NCI-H1048 (cell line): ENCODE data around the gene NCF2.

Source experiments
- DNase-seq: peaks from one replicate; lab custom pipeline; 2025; lab: John Stamatoyannopoulos, UW

NCF2 gene

GRCh38 chr1:183584147-183584546 lies 6.1 kb downstream of the NCF2 start:
- no peak for DNase-seq

- DNase-seq, result no peak
These were observed 6.8 kb downstream of the NCF2 start for GRCh38 chr1:183583466-183583865.

GRCh38 chr1:183582021-183582713 lies 8.1 kb downstream of the NCF2 start:
- DNase-seq, result no peak

DNA sequence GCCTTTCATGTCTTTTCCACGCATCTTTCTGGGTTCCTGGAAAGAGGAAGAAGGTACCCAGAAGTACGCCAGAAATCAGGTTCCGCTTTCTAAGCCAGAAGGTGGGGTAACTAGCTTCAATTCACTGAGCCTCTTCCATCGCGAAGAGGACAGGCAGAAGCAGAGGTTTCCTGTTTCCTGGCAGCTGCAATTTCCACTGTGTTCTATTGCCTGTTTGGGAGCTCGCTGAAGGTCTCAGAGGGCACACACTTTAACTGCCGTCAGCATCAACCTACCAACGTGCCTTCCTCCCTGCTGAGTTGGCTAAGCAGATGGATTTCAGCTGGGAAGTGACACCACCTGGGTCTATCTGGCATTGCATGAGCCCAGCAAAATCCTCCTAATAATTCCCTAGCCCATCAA lies 10.0 kb downstream of the NCF2 start:
- DNase-seq, result no peak

- DNase-seq, result no peak
These were observed 11.4 kb downstream of the NCF2 start for GRCh38 chr1:183578856-183579255.

- no peak for DNase-seq
These were observed 12.3 kb downstream of the NCF2 start for GRCh38 chr1:183577897-183578465.

GRCh38 chr1:183576537-183576936 lies 13.7 kb downstream of the NCF2 start:
- no peak for DNase-seq

DNA sequence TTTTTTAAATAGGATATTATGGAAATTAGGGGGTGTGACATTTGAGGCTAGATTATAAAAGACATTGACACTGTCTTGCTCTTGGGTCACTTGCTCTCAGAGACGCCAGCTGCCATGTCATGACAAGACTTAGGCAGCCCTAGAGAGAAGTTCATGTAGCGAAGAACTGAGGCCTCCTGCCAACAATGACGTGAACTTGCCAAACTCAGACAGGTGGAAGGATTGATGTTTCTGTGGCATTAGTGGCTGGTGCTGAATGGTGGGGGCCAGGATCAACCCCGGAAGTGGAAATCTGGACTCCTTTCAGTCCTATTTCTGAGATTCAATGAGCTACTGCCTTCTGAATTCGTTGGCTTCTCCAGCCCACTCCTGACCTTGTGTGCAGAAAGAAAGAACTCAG lies 14.7 kb downstream of the NCF2 start:
- DNase-seq, result no peak

DNA sequence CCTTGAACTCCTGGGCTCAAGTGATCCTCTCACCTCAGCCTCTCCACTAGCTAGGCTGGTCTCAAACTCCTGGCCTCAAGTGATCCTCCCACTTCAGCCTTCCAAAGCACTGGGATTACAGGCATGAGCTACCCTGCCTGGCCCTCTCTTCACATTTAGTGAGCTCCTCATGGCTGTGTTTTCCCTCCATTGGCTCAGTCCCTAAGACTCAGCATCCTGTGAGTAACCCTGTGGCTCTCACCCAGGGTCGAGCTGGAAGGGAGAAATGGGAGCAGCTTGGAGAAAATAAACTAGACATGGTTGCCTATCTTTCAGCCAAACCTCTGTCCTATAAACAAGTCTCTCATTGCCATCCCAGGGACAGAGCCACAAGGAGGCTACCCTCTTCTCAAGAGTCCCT lies 17.5 kb downstream of the NCF2 start:
- no peak for DNase-seq

DNA sequence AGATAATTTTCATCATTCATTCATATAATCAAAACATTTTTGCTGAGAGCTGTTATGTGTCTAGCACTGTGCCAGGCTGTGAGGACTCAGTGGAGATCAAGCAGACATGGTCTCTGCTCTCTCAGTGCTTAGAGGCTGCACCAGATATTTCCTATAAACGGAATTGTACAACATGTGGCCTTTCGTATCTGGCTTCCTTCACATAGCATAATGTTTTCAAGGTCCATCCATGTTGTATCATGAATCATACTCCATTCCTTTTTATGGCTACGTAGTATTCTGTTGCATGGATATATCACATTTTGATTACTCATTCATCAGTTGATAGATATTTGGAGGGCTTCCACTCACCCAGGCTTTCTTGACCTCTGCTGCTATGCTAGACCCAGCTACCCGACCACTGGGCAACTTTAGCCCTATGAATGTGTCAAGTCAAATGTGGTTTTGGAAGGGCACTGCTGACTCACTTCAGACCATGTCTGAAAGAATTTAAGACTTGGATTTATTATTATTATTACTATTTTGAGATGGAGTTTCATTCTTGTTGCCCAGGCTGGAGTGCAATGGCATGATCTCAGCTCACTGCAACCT lies 18.5 kb downstream of the NCF2 start:
- no peak for DNase-seq

GRCh38 chr1:183570451-183570850 lies 19.8 kb downstream of the NCF2 start:
- no peak for DNase-seq

DNA sequence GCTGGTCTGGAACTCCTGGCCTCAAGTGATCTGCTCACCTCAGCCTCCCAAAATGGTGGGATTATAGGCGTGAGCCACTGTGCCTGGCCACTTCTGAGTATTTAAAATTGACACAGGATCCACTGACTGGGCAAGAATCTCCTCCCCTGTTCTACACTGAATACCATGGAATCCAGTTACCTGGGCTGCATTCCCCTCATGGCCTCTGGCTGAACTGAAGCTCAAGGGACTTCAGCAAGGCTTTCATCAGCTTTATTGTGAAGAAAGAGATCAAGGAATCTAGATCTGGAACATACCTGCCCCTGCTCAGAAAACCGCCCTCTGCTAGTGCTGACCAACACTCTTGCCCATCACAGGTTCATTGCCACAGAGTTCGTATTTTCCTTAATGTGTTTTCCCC lies 20.5 kb downstream of the NCF2 start:
- no peak for DNase-seq

GRCh38 chr1:183569141-183569540 lies 21.1 kb downstream of the NCF2 start:
- DNase-seq, result no peak

DNA sequence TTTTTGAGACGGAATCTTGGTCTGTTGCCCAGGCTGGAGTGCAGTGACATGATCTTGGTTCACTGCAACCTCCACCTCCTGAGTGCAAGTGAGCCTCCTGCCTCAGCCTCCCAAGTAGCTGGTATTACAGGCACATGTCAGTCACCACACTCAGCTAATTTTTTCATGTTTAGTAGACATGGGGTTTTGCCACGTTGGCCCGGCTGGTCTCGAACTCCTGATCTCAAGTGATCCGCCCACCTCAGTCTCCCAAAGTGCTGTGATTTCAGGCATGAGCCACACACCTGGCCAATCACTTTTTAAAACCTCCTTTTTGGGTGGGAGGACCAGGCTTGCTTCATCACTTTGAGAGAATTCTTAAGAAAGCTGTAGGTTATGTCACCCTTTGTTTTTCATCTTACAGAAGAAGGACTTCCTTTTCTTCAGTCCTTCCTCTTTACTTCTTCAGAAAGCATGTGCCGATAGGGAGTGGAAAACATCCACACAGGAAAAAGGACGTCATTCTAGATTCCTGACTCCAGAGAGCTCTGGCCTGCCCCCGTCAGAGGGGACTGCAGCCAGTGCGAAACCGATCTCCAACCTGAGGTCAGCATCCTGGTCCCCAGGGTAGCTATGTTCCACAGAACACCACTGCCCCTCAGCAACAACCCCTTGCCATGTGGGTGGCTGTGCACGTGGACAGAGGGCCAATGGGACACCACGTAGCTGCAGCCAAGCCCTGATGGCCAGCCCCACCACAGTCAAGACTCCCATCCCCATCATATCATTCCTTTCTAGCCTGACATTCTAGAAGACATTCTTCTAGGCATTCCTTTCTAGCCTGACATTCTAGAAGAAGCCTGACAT lies 21.9 kb downstream of the NCF2 start:
- no peak for DNase-seq

- no peak for DNase-seq
These were observed 22.7 kb downstream of the NCF2 start for GRCh38 chr1:183567584-183567983.

- no peak for DNase-seq
These were observed 24.2 kb downstream of the NCF2 start for GRCh38 chr1:183566026-183566425.

- DNase-seq, result no peak
These were observed 25.0 kb downstream of the NCF2 start for GRCh38 chr1:183565261-183565660.

- DNase-seq, result no peak
These were observed 27.6 kb downstream of the NCF2 start for GRCh38 chr1:183562701-183563100.

DNA sequence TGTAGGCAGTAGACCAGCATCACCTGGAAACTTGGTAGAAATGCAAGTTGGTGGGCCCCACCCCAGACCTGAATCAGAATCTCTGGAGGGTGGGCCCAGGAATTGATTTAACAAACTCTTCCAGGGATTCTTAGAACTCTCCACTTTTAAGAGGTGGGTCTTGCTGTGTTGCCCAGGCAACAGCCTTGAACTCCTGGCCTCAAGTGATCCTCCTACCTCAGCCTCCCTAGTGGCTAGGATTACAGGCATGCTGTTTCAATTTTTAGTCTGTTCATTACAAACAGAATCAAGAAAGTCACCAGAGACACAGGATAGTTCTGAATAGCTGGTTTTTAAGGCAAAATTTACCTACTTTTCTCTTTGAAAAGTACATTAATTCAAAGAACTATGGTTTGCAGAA lies 31.2 kb downstream of the NCF2 start:
- no peak for DNase-seq

DNA sequence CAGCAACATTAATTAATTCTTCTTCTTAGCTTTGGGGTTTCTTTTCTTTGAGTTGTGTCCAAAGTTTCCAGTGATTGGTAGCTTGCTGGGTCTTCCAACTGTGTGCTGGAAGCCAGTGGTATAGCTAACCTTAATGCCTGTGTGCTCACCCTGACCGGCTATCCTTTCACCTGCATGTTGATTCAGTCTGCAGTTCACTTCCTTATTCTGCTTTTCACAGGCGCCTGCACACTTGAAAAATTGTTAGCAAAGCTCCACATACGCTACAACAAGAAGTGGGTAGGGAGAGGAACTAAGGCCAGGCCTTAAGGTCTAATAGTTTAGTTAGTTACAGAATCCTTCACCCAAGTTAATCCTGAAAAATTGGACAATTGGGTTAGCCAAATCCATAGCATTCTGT lies 35.7 kb downstream of the NCF2 start:
- DNase-seq, result no peak

DNA sequence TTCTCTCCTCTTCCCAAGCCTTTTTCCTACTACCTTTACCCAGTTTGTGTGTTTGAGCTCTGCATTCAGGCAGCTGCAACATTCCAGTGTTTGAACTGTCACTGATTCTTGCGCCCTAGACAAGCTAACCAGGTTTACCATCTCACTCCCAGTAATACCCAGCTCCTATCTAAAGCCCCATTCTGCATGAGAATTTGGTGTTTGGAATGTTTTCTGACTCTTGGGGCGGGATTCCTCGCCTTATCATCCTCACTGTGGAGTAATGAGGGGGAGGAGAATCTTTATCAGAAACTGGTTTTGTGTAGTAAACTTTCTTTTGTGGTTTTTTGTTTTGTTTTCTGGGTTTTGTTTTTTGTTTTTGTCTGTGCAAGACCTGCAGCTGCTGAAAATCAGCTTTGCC lies 36.5 kb downstream of the NCF2 start:
- no peak for DNase-seq

- DNase-seq, result no peak
These were observed 36.9 kb downstream of the NCF2 start for GRCh38 chr1:183553331-183553730.

- DNase-seq, result no peak
These were observed 37.4 kb downstream of the NCF2 start for GRCh38 chr1:183552891-183553290.
